Activated CD4-positive, alpha-beta T cell treated with anti-CD3 and anti-CD28 coated beads, Interleukin-2, Interleukin-4, amounts not matched to agents 100 ng/mL and 50 ng/mL, durations not matched to agents 16 hours and 8 hours (primary cell): ENCODE measurements around the gene UGT1A3.
"Not testable (repeated sequence)": the region's sequence is repeated elsewhere in the genome, so short reads cannot be mapped to it uniquely, and the experiment has no call there.

ENCODE experiments used
- DNase-seq: peaks from one replicate; pipeline ENCODE4 v3.0.0-alpha.2; 2020; ENCODE audit warnings: low spot score

Gene UGT1A3

DNA sequence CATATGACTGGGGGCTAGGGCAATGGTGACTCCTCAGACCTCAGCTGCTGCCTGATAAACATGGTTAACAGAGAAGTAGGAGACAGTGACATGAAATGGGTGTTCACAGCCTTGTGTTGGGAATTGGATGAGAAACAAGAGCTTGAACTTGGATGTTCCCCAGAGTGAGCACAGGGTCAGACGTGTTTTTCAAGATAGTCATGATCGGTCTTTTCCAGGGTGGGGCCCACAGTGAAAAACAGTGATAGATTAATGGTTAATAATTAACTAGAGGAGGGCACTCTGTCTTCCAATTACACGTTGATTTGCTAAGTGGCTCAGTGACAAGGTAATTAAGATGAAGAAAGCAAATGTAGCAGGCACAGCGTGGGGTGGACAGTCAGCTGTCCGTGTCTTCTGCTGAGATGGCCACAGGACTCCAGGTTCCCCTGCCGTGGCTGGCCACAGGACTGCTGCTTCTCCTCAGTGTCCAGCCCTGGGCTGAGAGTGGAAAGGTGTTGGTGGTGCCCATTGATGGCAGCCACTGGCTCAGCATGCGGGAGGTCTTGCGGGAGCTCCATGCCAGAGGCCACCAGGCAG, at the start of gene UGT1A3:
UGT1A3 (plus strand) TSS at position 320 of the 579 bp plus-strand sequence; CDS start at position 405, 85 bp downstream.
- DNase-seq, result no peak

DNA sequence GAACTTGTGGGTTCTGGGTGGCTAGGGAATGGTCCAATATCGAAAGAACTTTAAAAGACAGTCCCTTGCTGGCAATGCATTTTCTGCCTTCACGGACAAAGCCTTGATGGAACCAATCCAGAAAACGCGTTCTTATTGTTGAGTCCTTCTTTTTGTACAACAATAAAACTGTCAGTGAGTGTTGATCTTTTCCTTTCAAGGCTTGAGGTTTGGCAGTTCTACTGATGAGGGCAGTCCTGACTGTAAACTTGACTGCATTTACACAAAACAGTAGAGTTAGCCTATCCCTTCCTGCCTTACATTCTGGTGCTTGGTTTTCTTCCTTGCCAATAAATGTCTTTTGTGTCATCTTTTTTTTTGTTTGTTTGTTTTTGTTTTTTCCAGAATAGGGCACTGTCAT, 49.6 kb upstream of the UGT1A3 start:
- no peak for DNase-seq

DNA sequence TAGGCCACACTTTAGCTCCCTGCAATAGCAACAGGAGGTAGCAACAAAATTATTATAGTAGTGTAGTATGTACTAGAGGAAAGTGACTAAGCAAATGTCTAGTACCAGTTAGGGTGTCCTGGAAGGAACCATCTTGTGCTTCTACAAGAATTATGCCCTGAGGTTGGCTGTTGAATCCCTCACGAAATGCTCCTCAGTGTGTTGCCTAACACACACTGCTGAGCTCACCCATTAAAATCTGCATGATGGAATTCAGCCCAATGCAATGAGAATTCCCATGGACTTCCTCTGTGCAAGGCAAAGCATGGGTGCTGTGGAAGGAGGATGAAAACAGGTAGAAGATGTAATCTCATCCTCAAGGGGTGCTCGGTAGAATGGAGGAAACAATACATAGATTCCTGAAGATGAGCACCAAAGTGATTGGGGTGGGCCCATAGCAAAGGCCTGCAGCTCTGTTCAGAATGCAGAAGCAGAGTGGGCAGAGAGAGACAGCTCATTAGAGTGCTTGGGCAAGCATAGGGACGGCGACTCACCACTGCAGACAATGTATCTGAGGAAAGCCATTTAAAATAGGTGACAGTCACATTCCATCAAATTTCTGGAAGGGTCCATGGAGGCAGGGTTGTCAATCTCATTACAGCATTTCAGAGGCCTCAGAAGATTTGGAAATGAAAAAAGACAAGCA, 48.3 kb upstream of the UGT1A3 start:
- DNase-seq, result no peak

DNA sequence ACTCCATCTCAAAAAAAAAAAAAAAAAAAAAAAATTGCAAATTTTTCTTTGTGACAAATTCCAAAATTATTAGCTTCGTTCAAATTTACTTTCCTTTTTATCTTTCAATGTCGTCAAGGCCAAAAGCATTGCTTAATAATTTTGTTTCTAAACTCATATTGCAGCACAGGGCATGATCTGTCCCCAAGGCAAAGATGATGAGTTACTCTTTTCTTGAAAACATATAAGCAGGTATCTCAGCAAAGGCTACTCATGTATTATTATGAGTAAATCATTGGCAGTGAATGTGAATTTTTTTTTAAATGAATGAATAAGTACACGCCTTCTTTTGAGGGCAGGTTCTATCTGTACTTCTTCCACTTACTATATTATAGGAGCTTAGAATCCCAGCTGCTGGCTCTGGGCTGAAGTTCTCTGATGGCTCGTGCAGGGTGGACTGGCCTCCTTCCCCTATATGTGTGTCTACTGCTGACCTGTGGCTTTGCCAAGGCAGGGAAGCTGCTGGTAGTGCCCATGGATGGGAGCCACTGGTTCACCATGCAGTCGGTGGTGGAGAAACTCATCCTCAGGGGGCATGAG, 47.2 kb upstream of the UGT1A3 start, which contains the start of gene UGT1A7:
UGT1A7 (plus strand) TSS at position 381 of the 579 bp plus-strand sequence; CDS start at position 418, 37 bp downstream.
- DNase-seq, result no peak

DNA sequence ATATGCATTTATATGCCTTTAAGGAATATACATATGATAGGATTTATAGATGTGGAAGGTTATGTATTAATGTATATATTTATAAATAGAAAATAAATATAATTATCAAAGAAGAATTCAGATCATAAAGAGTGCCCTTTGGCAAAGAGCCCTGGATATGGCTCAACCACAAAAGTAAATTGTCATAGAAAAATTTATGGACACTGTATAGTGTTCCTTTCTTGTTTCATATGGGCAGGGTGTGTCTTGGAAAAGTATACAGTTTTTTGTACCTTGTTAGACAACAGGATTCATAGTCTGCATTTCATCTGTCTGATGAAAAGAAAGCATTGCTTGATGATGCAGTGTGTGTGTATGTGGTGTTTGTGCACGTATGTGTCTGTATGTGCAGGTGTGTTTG, 44.2 kb upstream of the UGT1A3 start:
- no peak for DNase-seq

DNA sequence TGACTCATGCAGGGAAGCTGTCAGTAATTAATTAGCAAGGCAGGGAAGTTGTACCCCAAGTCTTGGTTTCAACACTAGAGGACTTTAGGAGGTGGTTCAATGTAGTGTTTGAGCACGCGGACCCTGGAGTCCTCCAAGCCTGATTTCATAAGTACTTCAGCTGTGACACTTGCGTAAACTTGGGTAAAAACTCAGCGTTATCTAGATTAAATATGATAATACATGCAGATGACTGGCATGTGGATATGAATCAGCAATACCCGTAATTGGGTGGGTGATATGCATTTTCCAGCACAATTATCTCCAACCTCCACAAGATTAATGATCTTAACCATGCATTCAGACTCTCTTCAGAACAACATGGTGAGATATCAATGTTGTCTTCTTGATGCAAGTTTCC, 41.9 kb upstream of the UGT1A3 start:
- DNase-seq, result no peak

DNA sequence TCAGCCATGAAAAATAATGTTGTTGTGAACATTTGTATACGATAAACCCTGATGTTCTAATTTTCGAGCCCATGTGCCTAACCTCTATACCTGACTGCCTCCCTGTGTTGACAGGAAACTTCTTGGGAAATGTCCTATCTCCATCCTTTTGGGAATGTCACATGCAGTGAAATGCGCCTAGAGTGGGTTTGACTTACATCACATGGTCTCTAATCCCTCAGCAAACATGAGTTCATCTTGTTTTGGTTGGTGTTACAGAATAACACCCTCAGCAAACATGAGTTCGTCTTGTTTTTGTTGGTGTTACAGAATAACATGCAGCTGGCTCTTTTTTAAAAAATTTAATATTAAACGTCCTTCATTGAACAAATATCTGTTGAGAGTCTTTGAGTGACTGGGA, 40.5 kb upstream of the UGT1A3 start:
- no peak for DNase-seq

DNA sequence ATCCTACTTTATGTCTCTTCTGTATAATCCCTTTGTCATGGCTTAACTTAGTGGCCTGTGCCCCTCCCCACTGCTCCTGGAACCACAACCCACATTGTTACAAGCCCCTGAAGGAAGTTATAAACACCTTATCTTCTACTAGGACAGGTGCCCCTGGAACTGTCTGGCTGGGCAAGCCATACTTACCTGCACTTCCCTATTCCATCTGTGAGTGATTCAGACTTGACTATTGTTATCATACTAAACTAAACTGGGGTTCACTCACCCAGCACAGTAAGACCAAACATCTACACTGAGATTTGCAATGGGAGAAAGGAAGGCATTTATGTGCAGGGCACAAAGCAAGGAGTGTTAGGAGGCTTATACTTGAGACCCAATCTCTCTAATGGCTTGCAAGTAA, 39.8 kb upstream of the UGT1A3 start:
- DNase-seq, result no peak

DNA sequence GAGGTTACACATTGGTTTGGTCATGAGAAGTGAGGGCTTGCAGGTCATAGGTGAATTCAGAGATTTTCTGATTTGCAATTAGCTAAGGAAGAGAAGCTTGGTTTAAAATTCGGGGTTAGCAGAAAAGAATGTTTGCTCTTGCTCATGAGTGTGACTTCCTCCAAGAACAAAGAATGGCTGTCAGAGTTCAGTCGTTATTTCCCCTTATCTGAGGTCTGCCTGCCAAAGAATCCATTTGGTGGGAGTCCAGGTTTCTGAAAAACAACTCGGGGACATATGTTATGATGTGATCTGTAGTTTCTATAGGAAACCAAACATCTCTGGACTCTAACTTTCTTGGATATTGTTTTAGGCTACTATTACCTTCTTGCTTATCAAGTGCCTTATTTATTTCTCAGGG, 39.3 kb upstream of the UGT1A3 start:
- DNase-seq, result no peak

DNA sequence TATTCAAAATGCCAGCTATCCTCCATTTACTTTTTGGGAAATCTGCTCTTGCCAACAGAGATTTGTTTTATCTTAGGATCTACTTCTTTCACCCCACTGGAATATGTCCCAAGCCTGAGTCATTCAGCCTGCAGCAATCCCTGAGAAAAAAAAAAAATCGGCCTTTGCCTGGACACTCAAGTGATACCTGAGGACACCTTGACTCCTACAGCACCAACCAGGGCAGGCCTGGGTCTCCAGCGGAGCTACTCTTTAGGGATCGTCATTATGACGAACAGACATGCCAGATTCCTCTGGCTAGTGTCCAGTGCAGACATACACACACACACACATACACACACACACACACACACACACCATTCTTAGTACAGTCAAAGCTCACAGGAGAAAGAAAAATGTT, 38.4 kb upstream of the UGT1A3 start:
- no peak for DNase-seq

DNA sequence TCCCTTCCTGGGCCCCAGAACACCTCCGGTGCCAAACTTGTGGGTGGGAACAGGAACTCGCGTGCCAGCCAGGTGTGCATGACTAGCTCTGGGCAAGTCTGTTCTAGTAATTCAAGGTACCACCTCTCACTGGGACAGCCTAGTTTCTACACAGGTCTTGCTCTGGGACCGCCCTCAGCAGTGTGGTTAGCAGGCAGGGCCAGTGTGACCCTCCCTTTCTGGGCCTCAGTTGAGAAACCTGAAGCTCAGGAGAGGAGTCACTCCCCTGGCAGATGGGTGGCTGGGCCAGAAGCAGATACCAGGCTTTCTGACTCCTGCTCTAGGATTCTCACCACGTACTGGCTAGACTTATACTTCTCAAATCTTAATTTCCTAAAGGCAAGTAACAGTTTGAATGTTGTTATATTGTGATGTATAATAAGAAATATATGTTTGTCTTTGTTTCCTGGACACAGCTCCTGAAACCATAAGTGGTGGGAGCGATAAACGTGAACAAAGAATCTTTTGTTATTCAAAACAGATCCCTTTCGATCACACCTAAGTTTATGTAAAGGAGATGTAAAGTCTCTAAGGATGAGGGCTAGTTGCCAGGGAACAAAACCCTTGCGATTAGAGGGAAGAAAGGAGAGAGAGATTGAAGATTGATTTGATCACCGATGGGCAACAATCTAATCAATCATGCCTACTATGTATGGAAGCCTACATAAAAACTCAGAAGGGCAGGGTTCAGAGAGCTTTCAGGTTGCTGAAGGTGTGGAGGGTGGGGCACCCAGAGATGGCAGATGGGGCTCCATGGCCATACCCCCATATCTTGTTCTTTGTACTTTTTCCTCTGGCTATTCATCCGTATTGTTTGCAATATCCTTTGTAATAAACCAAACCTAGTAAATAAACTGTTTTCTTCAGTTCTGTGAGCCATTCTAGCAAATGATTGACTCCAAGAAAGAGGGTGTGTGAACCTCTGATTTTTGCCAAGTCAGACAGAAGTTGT, 37.1 kb upstream of the UGT1A3 start:
- DNase-seq, result no peak

DNA sequence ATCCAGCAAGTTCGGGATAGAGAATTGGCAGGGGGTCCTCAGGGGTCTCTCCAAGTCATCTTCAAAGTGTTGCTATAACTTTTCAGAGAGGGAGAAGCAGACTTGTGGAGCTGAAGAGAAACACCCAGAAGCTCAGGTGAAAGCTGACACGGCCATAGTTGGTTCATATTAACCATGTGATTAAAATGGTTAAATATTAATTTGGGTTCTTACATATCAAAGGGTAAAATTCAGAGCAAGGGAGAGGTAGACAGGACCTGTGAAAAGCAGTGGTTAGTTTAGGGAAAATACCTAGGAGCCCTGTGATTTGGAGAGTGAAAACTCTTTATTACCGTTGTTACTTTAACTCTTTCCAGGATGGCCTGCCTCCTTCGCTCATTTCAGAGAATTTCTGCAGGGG, 36.2 kb upstream of the UGT1A3 start, which contains the start of gene UGT1A6:
UGT1A6 (plus strand) TSS at position 243 of the 400 bp plus-strand sequence; CDS start at position 358, 115 bp downstream.
- no peak for DNase-seq

DNA sequence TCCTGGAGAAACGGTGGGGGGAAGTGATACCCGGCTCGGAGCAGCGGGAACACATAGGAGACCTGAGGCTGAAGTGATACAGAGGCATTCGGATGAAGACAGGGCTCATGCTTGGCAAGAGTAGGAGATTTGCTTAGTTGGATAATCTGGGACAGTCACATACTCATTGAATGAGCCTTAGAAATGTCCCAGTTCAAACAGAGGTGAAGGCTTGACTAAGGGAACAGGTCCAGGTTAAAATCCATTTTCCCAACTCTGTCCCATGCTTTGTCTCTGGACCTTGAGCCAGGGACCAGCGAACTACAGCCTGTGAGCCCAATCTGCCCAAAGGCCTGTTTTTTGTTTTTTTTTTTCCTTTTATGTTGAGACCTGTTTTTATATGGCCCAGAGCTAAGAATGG, 34.9 kb upstream of the UGT1A3 start:
- no peak for DNase-seq

DNA sequence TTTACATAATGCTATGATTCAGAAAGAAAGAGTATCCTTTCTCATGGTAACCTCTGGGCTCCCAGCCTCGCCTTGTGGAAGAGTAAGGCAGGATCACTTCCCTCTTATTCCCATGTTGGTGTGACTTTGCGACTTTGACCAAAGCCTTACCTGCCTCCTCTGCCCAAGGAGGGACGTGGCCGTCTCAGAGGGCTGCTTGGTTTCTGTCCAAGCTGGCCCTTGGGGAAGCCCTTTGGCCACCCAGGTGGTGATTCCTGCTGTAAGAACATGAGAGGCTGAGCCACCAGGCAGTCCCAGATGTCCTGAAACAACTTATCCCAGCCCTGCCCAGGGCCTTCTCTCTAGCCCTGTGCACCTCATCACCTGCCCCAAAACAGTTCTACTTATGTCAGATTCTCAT, 30.1 kb upstream of the UGT1A3 start:
- DNase-seq, result no peak

DNA sequence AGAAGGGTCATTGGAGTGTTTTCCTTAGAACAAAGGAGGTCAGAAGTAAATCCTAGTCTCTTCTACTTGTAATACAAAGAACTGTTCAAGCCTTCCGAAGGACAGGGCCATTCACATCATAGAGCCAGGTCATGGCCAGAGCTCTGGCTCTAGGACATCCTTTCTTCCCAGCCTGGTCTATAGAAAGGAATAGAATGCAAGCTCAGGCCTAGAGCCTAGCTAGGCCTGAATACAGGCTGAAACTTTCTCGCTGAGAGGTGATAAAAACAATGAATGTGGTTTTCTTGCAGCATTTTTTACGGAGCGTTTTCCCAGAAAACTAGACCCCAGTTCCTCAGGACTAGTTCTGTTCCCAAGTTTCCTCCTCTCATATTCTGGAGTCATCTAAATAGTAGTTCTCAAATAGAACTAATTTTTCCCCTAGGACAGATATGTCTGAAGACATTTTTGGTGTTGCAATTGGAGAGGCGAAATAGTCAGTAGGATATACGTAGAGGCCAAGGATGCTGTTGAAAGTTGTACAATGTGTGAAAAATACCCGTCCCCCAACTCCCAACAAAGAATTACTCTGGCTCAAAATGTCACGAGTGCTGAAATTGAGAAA, 29.3 kb upstream of the UGT1A3 start:
- DNase-seq, result no peak

DNA sequence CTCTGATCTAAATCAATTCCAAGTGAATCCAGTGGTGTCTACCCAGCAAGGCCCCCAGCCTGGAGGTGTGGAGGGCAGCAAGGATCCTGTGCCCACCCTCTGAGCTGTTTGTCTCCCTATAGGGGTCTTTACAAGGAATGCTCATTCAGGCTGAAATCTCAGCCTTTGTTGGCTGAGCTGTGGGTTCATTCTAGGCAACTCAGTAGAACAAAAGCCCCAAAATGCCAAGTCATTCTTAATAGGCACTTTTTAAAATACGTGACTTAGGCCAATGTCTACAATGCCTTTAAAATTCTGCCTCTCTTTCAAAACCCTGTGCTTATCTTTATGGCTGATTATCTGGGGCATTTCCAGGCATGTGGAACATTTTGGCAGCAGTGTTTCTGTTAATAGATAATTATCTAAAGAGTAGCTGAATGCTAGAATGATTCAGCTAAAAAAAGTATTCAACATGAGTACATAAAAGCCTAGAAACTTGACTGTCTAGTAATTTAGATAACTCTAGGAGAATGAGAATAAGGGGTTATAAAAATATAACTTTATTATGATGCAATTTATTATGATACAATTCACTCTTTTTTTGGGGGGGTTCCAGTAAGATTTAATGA, 28.7 kb upstream of the UGT1A3 start:
- no peak for DNase-seq

DNA sequence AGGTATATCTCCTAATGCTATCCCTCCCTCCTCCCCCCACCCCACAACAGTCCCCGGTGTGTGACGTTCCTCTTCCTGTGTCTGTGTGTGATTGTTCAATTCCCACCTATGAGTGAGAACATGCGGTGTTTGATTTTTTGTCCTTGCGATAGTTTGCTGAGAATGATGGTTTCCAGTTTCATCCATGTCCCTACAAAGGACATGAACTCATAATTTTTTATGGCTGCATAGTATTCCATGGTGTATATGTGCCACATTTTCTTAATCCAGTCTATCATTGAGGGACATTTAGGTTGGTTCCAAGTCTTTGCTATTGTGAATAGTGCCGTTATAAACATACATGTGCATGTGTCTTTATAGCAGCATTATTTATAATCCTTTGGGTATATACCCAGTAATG, 28.0 kb upstream of the UGT1A3 start:
- not testable (repeated sequence) for DNase-seq

DNA sequence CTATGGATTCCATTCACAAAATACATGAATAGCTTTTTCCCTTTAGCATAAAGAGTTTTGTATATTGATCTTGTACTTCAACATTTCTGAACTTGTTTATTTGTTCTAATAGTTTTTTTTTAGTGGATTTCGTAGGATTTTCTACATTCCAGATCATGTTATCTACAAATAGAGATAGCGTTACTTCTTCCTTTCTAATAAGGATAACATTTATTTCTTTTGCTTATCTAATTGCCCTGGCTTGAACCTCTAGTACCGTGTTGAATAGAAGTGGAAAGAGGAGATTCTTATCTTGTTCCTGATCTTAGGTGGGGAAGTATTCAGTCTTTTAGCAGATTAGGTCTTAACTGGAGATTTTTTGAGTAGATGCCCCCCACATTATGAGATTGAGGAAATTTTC, 26.6 kb upstream of the UGT1A3 start:
- DNase-seq, result no peak

DNA sequence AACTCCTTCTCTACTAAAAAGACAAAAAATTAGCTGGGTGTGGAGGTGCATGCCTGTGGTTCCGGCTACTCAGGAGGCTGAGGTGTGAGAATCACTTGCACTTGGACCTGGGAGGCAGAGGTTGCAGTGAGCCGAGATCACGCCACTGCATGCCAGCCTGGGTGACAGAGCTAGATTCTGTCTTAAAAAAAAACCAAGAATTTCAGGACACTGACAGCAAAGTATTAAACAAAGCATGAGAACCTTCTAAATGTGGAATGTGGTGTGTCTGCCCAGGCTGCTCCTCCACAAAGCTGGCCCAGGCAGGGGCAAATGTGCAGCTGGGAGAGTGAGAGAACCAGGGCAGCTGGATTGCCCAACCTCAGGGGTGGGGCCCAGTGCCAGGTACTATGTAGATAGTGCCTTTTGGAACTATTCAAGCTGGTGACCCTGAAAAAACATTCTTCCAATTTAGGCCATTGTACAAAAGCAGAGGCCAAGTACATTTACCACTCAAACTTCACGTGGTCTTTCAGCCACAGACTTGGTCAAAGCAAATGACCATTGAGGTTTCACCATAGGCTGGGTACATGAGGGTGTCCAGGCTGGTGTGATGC, 22.8 kb upstream of the UGT1A3 start:
- DNase-seq, result no peak

DNA sequence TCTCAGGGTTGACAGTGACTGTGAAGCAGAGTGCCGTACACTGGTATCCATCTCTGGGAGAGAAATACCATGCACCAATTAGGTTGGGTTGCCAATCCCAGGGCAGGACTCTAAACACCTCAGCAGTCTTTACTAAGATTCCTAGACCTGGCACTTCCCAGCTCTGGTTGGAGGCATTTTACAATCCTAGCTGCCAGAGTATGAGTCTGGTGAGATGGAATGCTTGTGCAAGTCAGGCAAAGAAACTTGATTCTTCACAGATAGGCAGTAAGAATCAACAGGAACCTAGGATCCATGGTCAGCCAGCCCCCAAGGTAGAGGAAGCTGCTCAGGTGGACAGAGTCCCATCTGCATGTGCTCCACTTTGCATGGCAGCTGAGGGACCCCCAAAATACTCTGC, 22.1 kb upstream of the UGT1A3 start:
- DNase-seq, result no peak
